Measurements from ENCODE around the gene ZC3H7B.

ZC3H7B gene

GRCh38 chr22:41354979-41355378, 53.7 kb downstream of the ZC3H7B start:
- in situ Hi-C loops (cut with HindIII; ENCODE audit: low sequenced_read_pairs), result no loop called here

GRCh38 chr22:41355895-41356294, 54.6 kb downstream of the ZC3H7B start:
- in situ Hi-C loops (cut with HindIII; ENCODE audit: low sequenced_read_pairs), result no loop called here

GRCh38 chr22:41356430-41357028, 55.2 kb downstream of the ZC3H7B start:
- in situ Hi-C loops (cut with HindIII; ENCODE audit: low sequenced_read_pairs), result no loop called here

- in situ Hi-C loops (cut with HindIII; ENCODE audit: low sequenced_read_pairs), result no loop called here
These were observed 55.9 kb downstream of the ZC3H7B start for GRCh38 chr22:41357191-41357590.

GRCh38 chr22:41358927-41359326, 57.6 kb downstream of the ZC3H7B start:
- in situ Hi-C loops (cut with HindIII; ENCODE audit: low sequenced_read_pairs), result no loop called here

GRCh38 chr22:41359376-41359775, 58.1 kb downstream of the ZC3H7B start:
- in situ Hi-C loops (cut with HindIII; ENCODE audit: low sequenced_read_pairs), result no loop called here

GRCh38 chr22:41360126-41360525, 58.8 kb downstream of the ZC3H7B start:
- in situ Hi-C loops (cut with HindIII; ENCODE audit: low sequenced_read_pairs), result no loop called here

GRCh38 chr22:41361716-41362310, 60.5 kb downstream of the ZC3H7B start:
- in situ Hi-C loops (cut with HindIII; ENCODE audit: low sequenced_read_pairs), result no loop called here

GRCh38 chr22:41362615-41363014, 61.3 kb downstream of the ZC3H7B start:
- in situ Hi-C loops (cut with HindIII; ENCODE audit: low sequenced_read_pairs), result no loop called here

GRCh38 chr22:41364233-41364632, 62.9 kb downstream of the ZC3H7B start:
- in situ Hi-C loops (cut with HindIII; ENCODE audit: low sequenced_read_pairs), result no loop called here

- in situ Hi-C loops (cut with HindIII; ENCODE audit: low sequenced_read_pairs), result no loop called here
These were observed 63.6 kb downstream of the ZC3H7B start for GRCh38 chr22:41364955-41365354.

- in situ Hi-C loops (cut with HindIII; ENCODE audit: low sequenced_read_pairs), result no loop called here
These were observed 64.1 kb downstream of the ZC3H7B start for GRCh38 chr22:41365425-41365824.

GRCh38 chr22:41366323-41367029, 65.2 kb downstream of the ZC3H7B start:
- in situ Hi-C loops (cut with HindIII; ENCODE audit: low sequenced_read_pairs), result no loop called here

GRCh38 chr22:41367039-41367679, 65.8 kb downstream of the ZC3H7B start:
- in situ Hi-C loops (cut with HindIII; ENCODE audit: low sequenced_read_pairs), result no loop called here

GRCh38 chr22:41367680-41368542, 66.6 kb downstream of the ZC3H7B start:
- in situ Hi-C loops (cut with HindIII; ENCODE audit: low sequenced_read_pairs), result no loop called here

GRCh38 chr22:41368543-41369423, 67.5 kb downstream of the ZC3H7B start:
- in situ Hi-C loops (cut with HindIII; ENCODE audit: low sequenced_read_pairs), result no loop called here

GRCh38 chr22:41369424-41369745, 68.1 kb downstream of the ZC3H7B start:
- in situ Hi-C loops (cut with HindIII; ENCODE audit: low sequenced_read_pairs), result no loop called here

GRCh38 chr22:41369837-41370236, 68.5 kb downstream of the ZC3H7B start:
- in situ Hi-C loops (cut with HindIII; ENCODE audit: low sequenced_read_pairs), result no loop called here

GRCh38 chr22:41377846-41378245, 76.5 kb downstream of the ZC3H7B start:
- in situ Hi-C loops (cut with HindIII; ENCODE audit: low sequenced_read_pairs), result no loop called here

- in situ Hi-C loops (cut with HindIII; ENCODE audit: low sequenced_read_pairs), result no loop called here
These were observed 79.6 kb downstream of the ZC3H7B start for GRCh38 chr22:41380993-41381328.
